NCI-H2029 treated with DMSO at 0.1 percent for 48 hours (cell line): Measurements from ENCODE around the gene SP5.
"Not testable (repeated sequence)": the region's sequence is repeated elsewhere in the genome, so short reads cannot be mapped to it uniquely, and the experiment has no call there.

Experiments used
- DNase-seq: peaks from one replicate; lab custom pipeline; 2025; lab: John Stamatoyannopoulos, UW

SP5 gene

GRCh38 chr2:170739048-170739447 lies 23.9 kb downstream of the SP5 start:
- no peak for DNase-seq

GRCh38 chr2:170739507-170740046 lies 24.4 kb downstream of the SP5 start:
- DNase-seq, result no peak

- DNase-seq, result no peak
These were observed 25.5 kb downstream of the SP5 start for GRCh38 chr2:170740660-170741059.

- no peak for DNase-seq
These were observed 26.9 kb downstream of the SP5 start for GRCh38 chr2:170742000-170742399.

- no peak for DNase-seq
These were observed 27.9 kb downstream of the SP5 start for GRCh38 chr2:170742896-170743529.

GRCh38 chr2:170743530-170744239 lies 28.5 kb downstream of the SP5 start:
- DNase-seq, result no peak

GRCh38 chr2:170744248-170745002 lies 29.3 kb downstream of the SP5 start:
- DNase-seq, result peak; percentile 6

- no peak for DNase-seq
These were observed 30.2 kb downstream of the SP5 start for GRCh38 chr2:170745305-170745704.

GRCh38 chr2:170747921-170748320 lies 32.8 kb downstream of the SP5 start:
- DNase-seq, result no peak

- DNase-seq, result not testable (repeated sequence)
These were observed 36.4 kb downstream of the SP5 start for GRCh38 chr2:170751555-170751954.

- no peak for DNase-seq
These were observed 46.4 kb downstream of the SP5 start for GRCh38 chr2:170761572-170761971.

- DNase-seq, result no peak
These were observed 47.6 kb downstream of the SP5 start for GRCh38 chr2:170762760-170763159.

GRCh38 chr2:170763232-170763631 lies 48.1 kb downstream of the SP5 start:
- no peak for DNase-seq

- DNase-seq, result no peak
These were observed 49.7 kb downstream of the SP5 start for GRCh38 chr2:170764880-170765261.

- DNase-seq, result no peak
These were observed 51.6 kb downstream of the SP5 start for GRCh38 chr2:170766693-170767092.
